HG03135 (cell line): ENCODE measurements around the gene TRAPPC10.

ENCODE experiments used
- ATAC-seq: cut with Tn5 transposase; IDR thresholded peaks from one replicate; pipeline ENCODE4 v1.9.1; 2021; ENCODE audit warnings: mild to moderate bottlenecking, moderate library complexity; ENCODE audit not compliant: unreplicated experiment

TRAPPC10 gene

GRCh38 chr21:44002511-44002910 is 9.6 kb upstream of the TRAPPC10 start:
- no peak for ATAC-seq

GRCh38 chr21:44003307-44003966 is 8.7 kb upstream of the TRAPPC10 start:
- no peak for ATAC-seq

GRCh38 chr21:44005071-44005470 is 7.0 kb upstream of the TRAPPC10 start:
- no peak for ATAC-seq

GRCh38 chr21:44005593-44005992 is 6.5 kb upstream of the TRAPPC10 start:
- no peak for ATAC-seq

GRCh38 chr21:44006017-44006619 is 6.0 kb upstream of the TRAPPC10 start:
- no peak for ATAC-seq

GRCh38 chr21:44006656-44007055 is 5.5 kb upstream of the TRAPPC10 start:
- ATAC-seq = no peak

GRCh38 chr21:44010429-44010828 is 1.7 kb upstream of the TRAPPC10 start:
- ATAC-seq = no peak

- ATAC-seq = no peak
Measured at GRCh38 chr21:44011123-44011522, 986 bp upstream of the TRAPPC10 start.

GRCh38 chr21:44012474-44013379 is 618 bp downstream of the TRAPPC10 start:
- ATAC-seq = peak; percentile 54

GRCh38 chr21:44013380-44014088 is 1.4 kb downstream of the TRAPPC10 start:
- no peak for ATAC-seq

GRCh38 chr21:44017601-44018000 is 5.5 kb downstream of the TRAPPC10 start:
- ATAC-seq = no peak

GRCh38 chr21:44018127-44018526 is 6.0 kb downstream of the TRAPPC10 start:
- ATAC-seq = no peak

GRCh38 chr21:44018813-44019567 is 6.9 kb downstream of the TRAPPC10 start:
- no peak for ATAC-seq

- ATAC-seq = no peak
Measured at GRCh38 chr21:44019568-44019958, 7.5 kb downstream of the TRAPPC10 start.

- no peak for ATAC-seq
Measured at GRCh38 chr21:44020551-44020950, 8.4 kb downstream of the TRAPPC10 start.

GRCh38 chr21:44021064-44021463 is 9.0 kb downstream of the TRAPPC10 start:
- ATAC-seq = no peak

- ATAC-seq = no peak
Measured at GRCh38 chr21:44024257-44024656, 12.1 kb downstream of the TRAPPC10 start.

- ATAC-seq = no peak
Measured at GRCh38 chr21:44024887-44025353, 12.8 kb downstream of the TRAPPC10 start.

GRCh38 chr21:44027607-44028286 is 15.6 kb downstream of the TRAPPC10 start:
- no peak for ATAC-seq

GRCh38 chr21:44028287-44028659 is 16.2 kb downstream of the TRAPPC10 start:
- ATAC-seq = no peak
